GM21360 (cell line): ENCODE measurements around the gene SLC1A7.

Source experiments
- ATAC-seq: cut with Tn5 transposase; IDR thresholded peaks from one replicate; pipeline ENCODE4 v1.9.1; 2021; ENCODE audit warnings: mild to moderate bottlenecking, moderate library complexity; ENCODE audit not compliant: unreplicated experiment

The SLC1A7 gene

GRCh38 chr1:53078333-53079101, 63.9 kb downstream of the SLC1A7 start:
- no peak for ATAC-seq

GRCh38 chr1:53077599-53077965, 64.9 kb downstream of the SLC1A7 start:
- ATAC-seq, result no peak

DNA sequence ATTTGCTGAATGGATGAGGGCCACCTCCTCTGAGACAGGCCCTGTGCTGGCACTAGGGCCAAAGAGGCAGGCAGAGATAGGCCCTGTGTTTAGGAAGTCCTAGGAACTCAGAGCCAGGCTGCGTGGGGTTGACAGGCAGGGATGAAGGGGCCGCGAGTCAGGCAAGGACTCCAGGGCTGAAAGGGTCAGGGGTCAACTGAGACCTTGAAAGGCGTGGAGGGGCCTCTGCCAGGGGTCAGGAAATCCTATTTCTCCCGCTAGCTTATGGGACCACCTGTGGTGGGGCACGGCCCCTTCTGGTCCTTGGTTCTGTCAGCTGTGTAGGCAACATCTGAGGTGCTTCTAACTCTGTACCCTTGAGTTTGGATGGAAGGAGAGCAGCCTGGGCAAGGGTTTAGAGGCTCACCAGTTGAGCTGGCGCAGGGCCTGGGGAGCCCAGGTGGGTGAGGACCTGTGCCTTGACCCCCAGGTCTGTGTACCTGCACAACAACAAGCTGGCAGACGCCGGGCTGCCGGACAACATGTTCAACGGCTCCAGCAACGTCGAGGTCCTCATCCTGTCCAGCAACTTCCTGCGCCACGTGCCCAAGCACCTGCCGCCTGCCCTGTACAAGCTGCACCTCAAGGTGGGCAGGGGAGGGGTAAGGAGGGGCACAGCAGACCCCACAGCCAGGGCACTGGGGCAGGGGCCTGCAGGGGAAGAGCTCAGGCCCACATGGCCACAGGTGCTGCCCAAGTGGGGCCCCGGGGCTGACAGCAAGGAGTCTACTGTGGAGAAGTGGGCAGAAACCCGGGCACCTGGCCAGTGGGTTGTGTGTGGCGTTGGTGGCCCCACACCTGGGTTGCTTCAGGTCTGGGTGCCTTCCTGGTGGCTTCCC, 65.5 kb downstream of the SLC1A7 start:
- no peak for ATAC-seq

- ATAC-seq, result no peak
These were observed 66.3 kb downstream of the SLC1A7 start for GRCh38 chr1:53076165-53076564.

GRCh38 chr1:53075761-53076163, 66.7 kb downstream of the SLC1A7 start:
- ATAC-seq, result no peak

- ATAC-seq, result no peak
These were observed 67.2 kb downstream of the SLC1A7 start for GRCh38 chr1:53075206-53075605.

DNA sequence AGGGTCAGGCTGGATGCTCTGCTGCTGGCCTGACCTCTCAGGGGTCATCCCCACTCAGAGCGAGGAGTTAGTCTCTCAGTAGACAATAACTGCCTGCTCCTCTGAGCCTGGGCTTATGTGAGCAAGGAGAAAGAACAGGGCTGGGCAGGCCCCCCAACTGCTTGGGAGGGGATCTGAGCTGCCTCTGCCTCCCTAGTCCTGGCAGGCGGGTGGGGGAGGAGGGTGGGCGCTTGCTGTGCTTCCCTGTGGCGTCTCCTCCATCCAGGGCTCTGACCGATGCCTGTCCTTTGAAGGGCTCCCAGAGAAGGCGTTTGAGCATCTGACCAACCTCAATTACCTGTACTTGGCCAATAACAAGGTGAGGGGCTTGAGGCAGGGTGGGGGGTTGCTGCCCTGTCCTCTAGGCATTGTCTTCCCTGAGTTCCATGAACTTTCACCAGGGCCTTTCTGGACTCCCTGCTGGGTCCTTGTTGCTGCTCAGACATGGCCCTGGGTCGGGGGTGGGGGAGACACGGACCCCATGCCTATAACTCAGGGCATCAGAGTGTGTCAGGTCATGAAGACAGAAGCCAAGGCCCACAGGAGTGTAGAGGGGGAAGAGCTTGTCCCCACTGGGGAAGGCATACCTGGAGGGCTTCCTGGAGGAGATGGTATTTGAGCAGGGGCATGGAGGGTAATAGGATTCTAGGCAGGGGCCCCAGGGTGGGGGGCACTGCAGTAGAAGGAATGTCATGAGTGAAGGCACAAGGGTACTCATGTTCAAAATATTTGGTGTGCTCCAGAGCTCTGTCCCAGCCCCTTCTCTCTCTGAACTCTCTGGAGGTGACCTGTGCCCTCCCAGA, 67.9 kb downstream of the SLC1A7 start:
- ATAC-seq, result no peak

GRCh38 chr1:53073868-53074311, 68.5 kb downstream of the SLC1A7 start:
- no peak for ATAC-seq

- no peak for ATAC-seq
These were observed 69.2 kb downstream of the SLC1A7 start for GRCh38 chr1:53073287-53073686.

- ATAC-seq, result no peak
These were observed 70.5 kb downstream of the SLC1A7 start for GRCh38 chr1:53071915-53072314.

DNA sequence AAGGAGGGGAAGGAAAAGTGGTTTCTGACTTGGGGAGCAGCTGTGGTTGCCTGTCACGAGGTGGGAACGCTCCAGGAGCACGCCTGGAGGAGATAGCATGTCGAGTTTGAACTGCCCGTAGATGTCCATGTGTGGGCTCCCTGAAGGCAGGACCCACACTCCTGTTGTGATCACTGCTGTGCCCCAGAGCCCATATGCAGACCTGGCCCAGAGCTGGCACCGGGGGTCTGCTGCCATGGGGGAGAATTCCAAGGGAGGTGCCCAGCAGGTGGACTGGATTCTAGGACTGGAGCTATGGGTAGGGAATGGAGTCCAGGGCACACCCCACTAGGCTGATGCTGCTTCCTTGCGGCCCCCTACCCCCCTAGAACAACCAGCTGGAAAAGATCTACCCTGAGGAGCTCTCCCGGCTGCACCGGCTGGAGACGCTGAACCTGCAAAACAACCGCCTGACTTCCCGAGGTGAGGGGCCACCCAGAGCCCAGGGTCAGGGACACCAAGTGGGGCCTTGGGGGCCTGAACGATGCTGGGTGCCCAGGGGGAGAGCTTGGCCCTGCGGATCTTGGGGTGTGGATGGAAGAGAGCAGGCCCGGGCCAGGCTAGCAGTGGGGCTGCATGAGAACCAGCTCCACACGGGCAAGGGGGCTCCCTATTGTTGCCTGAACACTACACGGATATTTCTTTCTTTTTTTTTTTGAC, 71.1 kb downstream of the SLC1A7 start:
- ATAC-seq, result no peak

DNA sequence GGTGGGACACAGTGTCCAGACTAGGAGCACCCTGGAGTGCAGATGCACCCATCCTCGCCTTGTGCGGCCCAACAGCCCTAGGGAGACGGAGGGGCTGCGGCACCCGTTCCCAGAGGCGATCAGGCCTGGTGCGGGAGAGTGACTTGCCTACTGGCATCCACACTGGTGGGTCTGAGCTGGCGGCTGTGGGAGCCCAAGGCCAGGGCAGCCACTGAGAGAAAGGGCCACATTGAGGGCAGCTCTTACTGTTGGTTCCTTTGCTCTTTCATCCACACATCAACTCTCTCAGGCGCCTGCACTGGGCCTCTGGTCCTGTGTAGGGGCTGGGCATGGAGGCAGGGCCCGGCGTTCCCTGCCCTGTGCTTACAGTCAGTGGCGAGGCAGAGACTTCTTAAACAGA, 71.8 kb downstream of the SLC1A7 start:
- ATAC-seq, result no peak

DNA sequence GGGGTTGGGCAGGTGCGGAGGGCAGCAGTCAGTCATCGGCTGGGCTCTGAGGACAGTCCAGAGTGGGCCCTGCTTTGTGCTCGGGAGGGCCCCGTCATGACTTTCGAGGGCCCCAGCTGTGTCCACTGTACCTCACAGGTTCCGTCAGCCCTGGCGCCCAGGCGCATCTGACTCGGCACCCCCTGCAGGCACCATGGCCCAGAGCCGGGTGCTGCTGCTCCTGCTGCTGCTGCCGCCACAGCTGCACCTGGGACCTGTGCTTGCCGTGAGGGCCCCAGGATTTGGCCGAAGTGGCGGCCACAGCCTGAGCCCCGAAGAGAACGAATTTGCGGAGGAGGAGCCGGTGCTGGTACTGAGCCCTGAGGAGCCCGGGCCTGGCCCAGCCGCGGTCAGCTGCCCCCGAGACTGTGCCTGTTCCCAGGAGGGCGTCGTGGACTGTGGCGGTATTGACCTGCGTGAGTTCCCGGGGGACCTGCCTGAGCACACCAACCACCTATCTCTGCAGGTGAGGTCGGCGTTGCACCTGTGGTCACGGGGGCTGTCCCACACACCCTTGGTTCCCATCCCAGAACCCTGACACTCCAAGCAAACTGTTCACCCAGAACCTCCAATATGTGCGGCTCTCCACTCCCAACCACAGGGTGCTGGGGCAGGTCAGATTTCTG, 72.6 kb downstream of the SLC1A7 start:
- ATAC-seq, result no peak

DNA sequence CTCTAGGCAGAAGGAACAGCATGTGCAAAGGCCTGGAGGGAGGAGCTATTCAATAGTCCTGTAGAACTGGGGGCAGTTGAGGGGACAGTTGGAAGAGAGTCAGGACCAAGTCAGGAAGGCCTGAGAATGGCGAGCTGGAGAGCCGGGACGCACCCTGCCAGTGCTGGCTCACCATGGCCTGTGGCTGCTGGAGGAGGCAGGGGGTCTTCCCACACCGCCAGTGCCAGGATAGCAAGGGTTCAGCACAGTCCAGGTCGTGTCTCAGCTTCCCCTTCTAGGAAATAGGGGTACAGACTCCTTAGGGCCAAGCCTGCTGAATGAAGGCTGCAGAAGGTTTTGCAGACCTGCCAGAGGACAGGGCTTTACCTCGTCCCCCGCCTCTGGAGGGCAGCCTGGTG, 73.2 kb downstream of the SLC1A7 start:
- ATAC-seq, result no peak

GRCh38 chr1:53068314-53069099, 73.9 kb downstream of the SLC1A7 start:
- no peak for ATAC-seq

GRCh38 chr1:53067886-53068285, 74.6 kb downstream of the SLC1A7 start:
- no peak for ATAC-seq

GRCh38 chr1:53066891-53067738, 75.3 kb downstream of the SLC1A7 start:
- no peak for ATAC-seq

GRCh38 chr1:53066488-53066887, 76.0 kb downstream of the SLC1A7 start:
- no peak for ATAC-seq
